Activated T-cell treated with anti-CD3 and anti-CD28 coated beads for 24 hours (primary cell): ENCODE data around the gene LRRC31.

Experiments used
- DNase-seq: peaks from one replicate; pipeline ENCODE4 v3.0.0-alpha.2; 2020; ENCODE audit warnings: low read depth

LRRC31 gene

GRCh38 chr3:169813278-169813677 lies 56.5 kb downstream of the LRRC31 start:
- no peak for DNase-seq

DNA sequence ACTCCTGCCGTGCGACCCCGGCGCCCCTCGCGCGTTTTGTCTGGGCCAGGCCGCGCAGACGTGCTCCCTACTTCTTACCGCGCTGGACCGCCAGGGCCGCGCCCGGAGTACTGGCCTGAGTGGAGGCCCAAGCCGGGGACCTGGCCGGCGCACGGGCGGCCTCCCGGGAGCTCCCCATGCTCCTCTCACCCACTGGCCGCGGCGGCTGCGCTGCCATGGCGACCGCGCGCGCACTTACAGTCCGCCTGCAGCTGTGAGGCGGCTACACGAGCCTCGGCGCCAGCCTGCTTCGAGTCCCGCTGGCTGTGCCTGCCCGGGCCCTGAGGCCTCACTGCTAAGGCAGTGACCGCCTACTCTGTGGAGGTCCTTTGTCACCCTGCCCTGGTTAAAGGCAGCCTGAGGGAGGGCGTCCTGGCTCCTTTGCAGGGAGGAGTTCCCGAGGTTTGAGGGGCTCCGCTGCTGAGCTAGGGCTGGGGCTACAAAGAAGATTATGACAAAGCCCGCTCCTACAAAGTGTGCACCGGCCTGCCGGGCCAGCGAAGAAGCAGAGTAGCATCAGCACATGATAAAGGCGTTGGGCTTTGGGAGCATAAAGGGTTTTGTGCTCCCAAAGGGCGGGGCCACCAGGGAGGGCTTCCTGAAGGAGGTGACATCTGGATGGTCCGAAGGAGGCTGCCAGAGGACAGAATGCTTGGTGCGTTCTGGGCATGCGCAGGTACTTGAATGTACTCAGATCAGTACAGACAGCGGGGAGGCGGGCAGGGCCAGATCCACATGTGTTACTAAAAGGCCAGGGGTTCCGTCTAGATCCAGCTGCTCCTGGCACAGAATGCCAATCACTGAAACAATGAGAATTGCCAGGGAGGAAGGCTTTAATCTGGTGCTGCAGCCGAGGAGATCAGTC lies 57.2 kb downstream of the LRRC31 start, which contains the start of the genes LRRC34 and LRRIQ4:
Gene LRRC34, minus strand, starts transcription at position 573 of the 904 bp plus-strand sequence. Its CDS starts 356 bp downstream, at position 217.
Gene LRRIQ4, plus strand, starts transcription at position 539 of the 904 bp plus-strand sequence. CDS start 9,052 bp downstream, outside the sequence.
- DNase-seq = peak; percentile 62

DNA sequence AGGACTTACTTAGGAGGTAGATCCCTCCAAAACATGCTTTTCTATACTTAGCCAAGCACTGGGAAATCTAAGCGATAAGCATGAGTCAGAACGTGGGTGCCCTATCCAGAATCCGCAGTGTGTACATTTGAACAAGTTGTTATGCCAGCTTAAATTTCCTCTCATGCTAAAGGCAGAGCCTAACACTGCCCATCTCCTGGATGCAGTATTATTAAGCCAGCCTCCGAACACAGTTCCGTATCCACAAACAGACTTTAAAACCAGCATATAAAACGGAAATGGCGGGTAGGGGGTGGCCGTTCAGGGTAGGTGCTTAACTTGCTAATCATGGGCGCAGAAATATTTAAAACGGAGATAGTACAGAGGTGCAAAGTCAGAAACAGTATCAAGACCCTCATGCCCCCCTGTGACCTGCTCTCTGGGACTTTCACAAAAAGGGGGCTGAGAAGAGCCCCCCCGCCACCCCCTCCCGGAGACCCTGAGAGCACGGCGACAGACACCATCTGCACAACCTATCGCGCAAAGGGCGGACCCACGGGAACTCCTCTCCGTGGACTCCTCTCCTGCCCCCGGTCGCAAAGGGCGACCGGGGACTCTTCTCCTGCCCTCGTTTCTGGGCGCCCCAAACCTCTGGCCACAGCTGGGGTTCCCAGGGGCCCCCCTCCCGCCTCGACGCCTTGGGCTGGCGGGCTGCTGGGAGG lies 58.0 kb downstream of the LRRC31 start:
- no peak for DNase-seq

DNA sequence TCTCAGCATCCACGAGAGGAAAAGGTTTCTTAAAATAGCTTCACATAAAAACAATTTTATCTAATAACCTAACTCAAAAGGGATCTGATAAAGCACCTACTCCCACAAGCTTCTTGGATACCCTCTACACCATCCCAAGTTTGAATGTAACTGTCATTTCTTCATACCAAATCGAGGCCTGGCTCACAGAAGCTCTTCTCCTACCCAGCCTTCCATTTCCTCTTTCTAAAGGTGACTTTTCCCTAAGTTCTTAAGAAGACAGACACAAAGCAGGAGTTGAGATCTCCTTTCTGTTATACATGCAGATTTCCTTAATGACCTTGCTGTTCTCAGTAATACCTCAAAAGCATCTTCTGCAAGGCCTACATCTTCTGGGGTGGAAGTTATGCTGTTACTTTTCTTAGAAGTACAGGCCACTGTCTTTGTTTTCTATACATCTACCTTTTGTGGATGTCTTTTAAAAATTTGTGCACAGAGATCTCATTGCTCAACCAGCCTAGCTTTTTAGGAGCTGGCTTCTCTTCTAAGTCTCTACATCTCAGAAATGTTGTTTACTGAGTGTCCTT lies 60.4 kb downstream of the LRRC31 start:
- no peak for DNase-seq

GRCh38 chr3:169804681-169805080 lies 65.1 kb downstream of the LRRC31 start:
- no peak for DNase-seq

- DNase-seq = no peak
Observed at GRCh38 chr3:169792359-169792758, 77.4 kb downstream of the LRRC31 start.

DNA sequence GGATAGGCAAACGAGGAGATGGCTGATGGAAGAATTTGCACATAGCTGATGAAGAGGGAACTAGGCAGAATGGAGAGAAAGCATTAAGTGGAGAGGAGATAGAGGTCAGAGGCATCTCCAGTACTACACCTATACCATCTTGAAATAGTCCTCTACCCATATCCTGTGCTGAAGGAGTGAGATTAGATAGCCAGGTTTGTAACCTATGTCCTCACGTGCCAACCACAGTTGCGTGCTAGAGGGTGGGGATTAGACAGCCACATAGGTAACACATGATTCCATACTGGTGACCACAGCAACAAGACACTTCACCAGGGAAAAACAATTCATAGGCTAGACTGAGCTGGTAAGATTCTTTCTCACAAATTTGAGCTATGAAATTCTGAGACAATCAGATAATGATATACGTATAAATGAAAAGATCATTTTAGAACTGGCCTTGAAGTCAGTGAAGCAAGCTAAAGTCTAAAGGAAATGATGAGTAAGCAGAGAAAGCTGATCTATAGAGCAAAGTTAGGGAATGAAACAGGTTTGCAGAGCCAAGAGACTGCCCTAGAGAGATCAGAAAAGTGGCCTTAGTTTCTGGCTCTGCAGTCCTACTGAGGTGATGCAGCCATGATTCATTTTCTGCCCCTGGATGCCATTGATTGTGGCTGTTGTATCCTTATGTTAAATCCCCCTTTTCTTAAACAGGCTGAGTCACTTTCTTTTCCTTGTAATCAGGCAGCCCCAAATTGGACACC lies 78.9 kb downstream of the LRRC31 start:
- DNase-seq = no peak

- DNase-seq = no peak
Observed at GRCh38 chr3:169790219-169790618, 79.5 kb downstream of the LRRC31 start.
